ENCODE results near the gene PXT1. TPM values are rescaled to one million over a fixed set of nuclear protein-coding genes. Genes with fewer than 3 reads are reported as not detected.

The PXT1 gene
- polyA plus RNA-seq, 1 experiment = not detected

- no peak overlapping the region for H3K27ac ChIP-seq (ENCODE audit: low read depth, low read length)
- no peaks in the 10 kb centered on the region for H3K9me3 ChIP-seq (ENCODE audit: control insufficient read depth, insufficient read depth, low read length)
- H3K27me3 ChIP-seq (ENCODE audit: control insufficient read depth, insufficient read depth, low read length) = peaks cover 15% of the 10 kb centered on the region
- TF ChIP-seq, protein P1, sequence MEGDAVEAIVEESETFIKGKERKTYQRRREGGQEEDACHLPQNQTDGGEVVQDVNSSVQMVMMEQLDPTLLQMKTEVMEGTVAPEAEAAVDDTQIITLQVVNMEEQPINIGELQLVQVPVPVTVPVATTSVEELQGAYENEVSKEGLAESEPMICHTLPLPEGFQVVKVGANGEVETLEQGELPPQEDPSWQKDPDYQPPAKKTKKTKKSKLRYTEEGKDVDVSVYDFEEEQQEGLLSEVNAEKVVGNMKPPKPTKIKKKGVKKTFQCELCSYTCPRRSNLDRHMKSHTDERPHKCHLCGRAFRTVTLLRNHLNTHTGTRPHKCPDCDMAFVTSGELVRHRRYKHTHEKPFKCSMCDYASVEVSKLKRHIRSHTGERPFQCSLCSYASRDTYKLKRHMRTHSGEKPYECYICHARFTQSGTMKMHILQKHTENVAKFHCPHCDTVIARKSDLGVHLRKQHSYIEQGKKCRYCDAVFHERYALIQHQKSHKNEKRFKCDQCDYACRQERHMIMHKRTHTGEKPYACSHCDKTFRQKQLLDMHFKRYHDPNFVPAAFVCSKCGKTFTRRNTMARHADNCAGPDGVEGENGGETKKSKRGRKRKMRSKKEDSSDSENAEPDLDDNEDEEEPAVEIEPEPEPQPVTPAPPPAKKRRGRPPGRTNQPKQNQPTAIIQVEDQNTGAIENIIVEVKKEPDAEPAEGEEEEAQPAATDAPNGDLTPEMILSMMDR (IDR thresholded peaks at IDR 0.05; ENCODE audit: low read depth, low read length) = no peak
- ChIA-PET CTCF (interaction anchor here (0.6 to 4.7 kb wide), 4 partner anchors 16 to 769 kb away, joined by 4 to 59 read pairs (median 22); no protein-coding TSS in a partner anchor), POLR2A (no interaction called here)
- DNase-seq (ENCODE audit: low read depth, low spot score) = no peak
- H3K4me3 ChIP-seq (ENCODE audit: low read depth, low read length) = no peak overlapping the region
Observed at GRCh38 chr6:36357872-36358225, 84.8 kb downstream of the PXT1 start.

DNA sequence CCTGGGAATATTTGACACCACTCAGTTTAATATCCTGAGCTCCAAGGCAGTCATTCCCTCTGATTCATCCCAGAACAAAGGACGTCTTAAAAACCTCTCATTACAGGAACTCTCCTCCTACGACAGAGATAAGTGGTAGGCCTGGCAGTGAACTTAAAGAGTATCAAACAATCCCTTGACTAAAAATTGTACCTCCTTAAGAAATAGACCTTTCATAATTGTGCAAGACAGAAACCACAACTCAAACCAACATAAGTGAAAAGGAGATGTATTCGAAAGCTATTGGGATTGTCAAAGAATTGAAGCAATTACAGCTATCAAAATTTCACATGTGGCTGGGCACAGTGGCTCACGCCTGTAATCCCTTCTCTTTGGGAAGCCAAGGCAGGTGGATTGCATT is 86.8 kb downstream of the PXT1 start:
- POLR2A ChIA-PET = interaction anchor here (0.7 kb wide), 1 partner anchor 329 kb away, joined by 11 read pairs; no protein-coding TSS in a partner anchor
- Histone ChIP-seq H3K27me3 (ENCODE audit: control insufficient read depth, insufficient read depth, low read length) (peaks cover 14% of the 10 kb centered on the region), H3K9me3 (ENCODE audit: control insufficient read depth, insufficient read depth, low read length) (no peaks in the 10 kb centered on the region), H3K4me3 (ENCODE audit: low read depth, low read length) (no peak overlapping the region), H3K27ac (ENCODE audit: low read depth, low read length) (no peak overlapping the region)
- TF ChIP-seq, protein P1 (IDR thresholded peaks at IDR 0.05; ENCODE audit: low read depth, low read length) = no peak
- CTCF ChIA-PET = interaction anchor here (0.9 to 2.7 kb wide), 2 partner anchors 15 to 232 kb away, joined by 6 to 16 read pairs; no protein-coding TSS in a partner anchor
- DNase-seq (ENCODE audit: low read depth, low spot score) = no peak

DNA sequence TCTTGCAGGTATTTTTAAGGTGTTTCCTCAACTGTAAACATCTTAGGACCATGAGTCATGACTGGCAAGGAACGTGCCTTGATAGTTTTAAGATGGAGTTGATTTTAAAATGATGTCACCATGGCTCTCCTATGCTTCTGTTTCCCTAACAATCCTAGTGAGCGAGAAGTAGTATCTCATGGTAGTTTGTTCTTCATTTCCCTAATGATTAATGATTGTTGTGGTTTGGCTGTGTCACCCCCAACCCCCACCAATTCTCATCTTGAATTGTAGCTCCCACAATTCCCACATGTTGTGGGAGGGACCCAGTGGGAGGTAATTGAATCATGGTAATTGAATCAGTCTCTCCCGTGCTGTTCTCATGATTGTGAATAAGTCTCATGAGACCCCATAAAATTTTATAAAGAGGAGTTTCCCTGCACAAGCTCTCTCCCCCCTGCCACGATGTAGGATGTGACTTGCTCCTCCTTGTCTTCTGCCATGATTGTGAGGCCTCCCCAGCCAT is 89.2 kb downstream of the PXT1 start:
- TF ChIP-seq, protein P1 (IDR thresholded peaks at IDR 0.05; ENCODE audit: low read depth, low read length) = no peak
- no peak for DNase-seq (ENCODE audit: low read depth, low spot score)
- no peak overlapping the region for H3K27ac ChIP-seq (ENCODE audit: low read depth, low read length)
- H3K9me3 ChIP-seq (ENCODE audit: control insufficient read depth, insufficient read depth, low read length) = no peaks in the 10 kb centered on the region
- peaks cover 11% of the 10 kb centered on the region for H3K27me3 ChIP-seq (ENCODE audit: control insufficient read depth, insufficient read depth, low read length)
- CTCF ChIA-PET = interaction anchor here (2.8 to 3.8 kb wide), 2 partner anchors 7 to 12 kb away, joined by 17 to 24 read pairs; no protein-coding TSS in a partner anchor
- no peak overlapping the region for H3K4me3 ChIP-seq (ENCODE audit: low read depth, low read length)
- POLR2A ChIA-PET = no interaction called here

- POLR2A ChIA-PET = no interaction called here
- no peak for DNase-seq (ENCODE audit: low read depth, low spot score)
Observed at GRCh38 chr6:36352477-36353157, 90.0 kb downstream of the PXT1 start.

More at GRCh38 chr6:36352477-36353157, 90.0 kb downstream of the PXT1 start:
- CTCF ChIA-PET = interaction anchor here (2.8 to 3.8 kb wide), 2 partner anchors 8 to 11 kb away, joined by 17 to 24 read pairs; no protein-coding TSS in a partner anchor
- H3K4me3 ChIP-seq (ENCODE audit: low read depth, low read length) = no peak overlapping the region
- TF ChIP-seq, protein P1 (IDR thresholded peaks at IDR 0.05; ENCODE audit: low read depth, low read length) = no peak
- no peak overlapping the region for H3K27ac ChIP-seq (ENCODE audit: low read depth, low read length)
- peaks cover 9% of the 10 kb centered on the region for H3K27me3 ChIP-seq (ENCODE audit: control insufficient read depth, insufficient read depth, low read length)
- no peaks in the 10 kb centered on the region for H3K9me3 ChIP-seq (ENCODE audit: control insufficient read depth, insufficient read depth, low read length)

All from AG04450 (cell line).